Adrenal gland (tissue), 12 donors: ENCODE measurements around the gene TENT5A. TPM values are rescaled to one million over a fixed set of nuclear protein-coding genes. Genes with fewer than 3 reads are reported as not detected.
"Not testable (repeated sequence)": the region's sequence is repeated elsewhere in the genome, so short reads cannot be mapped to it uniquely, and the experiment has no call there.

Experiments used
- DNase-seq, 7 donors: peaks; one replicate each; pipeline ENCODE4 v3.0.0-alpha.2; 2019 to 2020
- H3K27ac ChIP-seq, 5 donors: fragments of 200-600 bp; sonication (generic) in 4 of 5; 1 replicate in 3 of 5; 2 replicates in 2 of 5; pipeline versions ENCODE4 v1.5.1 to v1.8.0; 2016 to 2020; ENCODE audit warnings: mild to moderate bottlenecking in 1 of 5
- H3K27me3 ChIP-seq: fragments of 200-600 bp; 2 replicates; pipeline ENCODE4 v1.8.0; 2021
- H3K36me3 ChIP-seq, 2 donors: fragments of 200-600 bp; replicated peaks in 1 of 2; 1 replicate in 1 of 2; 2 replicates in 1 of 2; pipeline versions ENCODE4 v1.5.1 to v1.8.0; 2018 to 2022
- H3K4me1 ChIP-seq, 2 donors: fragments of 200-600 bp; replicated peaks in 1 of 2; 1 replicate in 1 of 2; 2 replicates in 1 of 2; pipeline versions ENCODE4 v1.5.1 to v1.8.0; 2018 to 2021
- H3K4me3 ChIP-seq, 4 donors: fragments of 200-600 bp; sonication (generic) in 3 of 4; one replicate each; pipeline ENCODE4 v1.5.1; 2016 to 2018
- H3K9me3 ChIP-seq, 3 donors: fragments of 200-600 bp; sonication (generic) in 1 of 3; replicated peaks in 1 of 3; 1 replicate in 2 of 3; 2 replicates in 1 of 3; pipeline versions ENCODE4 v1.5.1 to v1.8.0; 2016 to 2021
- POLR2A ChIP-seq, 2 donors: fragments of 450-650 bp; IDR thresholded peaks; one replicate each; pipeline ENCODE4 v1.6.1; 2017; ENCODE audit warnings: antibody characterized with exemption in 2 of 2, mild to moderate bottlenecking in 2 of 2, moderate library complexity in 1 of 2
- WGBS, 4 donors: extraction: QIAGEN DNeasy Blood & Tissue Kit in 2 of 4; methylation state at CpG; one replicate each; pipeline versions ENCODE4 v1.1.5 to v1.1.7; 2013 to 2017; 5-methylcytosine and 5-hydroxymethylcytosine counted together
- intact Hi-C, 2 donors: fragments of 100-400 bp; cut with DNase I; formaldehyde crosslinking; loops; one replicate each; pipeline versions ENCODE4 v1.14.1 to v1.15.0; 2022 to 2023
- polyA plus RNA-seq, 3 donors: library from polyadenylated mRNA; stranded (reverse); fragments of 200-250 nt in 2 of 3; fragments of 350-450 nt in 1 of 3; fragmentation: Illumina TruSeq in 1 of 3; extraction: RNeasy Lipid Tissue Mini Kit (QIAGEN cat#74804) in 1 of 3; gene quantifications; one replicate each; pipeline ENCODE4 v1.2.3, GENCODE V29; 2013 to 2014
- total RNA-seq, 9 donors: library from RNA; depleted of rRNA in 4 of 9; stranded (reverse); fragments of >200 nt in 4 of 9; fragments of 120-200 nt in 1 of 9; fragmentation: NEBNext Ultra II Directional in 1 of 9; extraction: Animal tissue kit (Norgen Biotek cat#: 25700) in 1 of 9; gene quantifications; one replicate each; pipeline versions ENCODE4 v1.1.0 to v1.2.4, GENCODE V29; 2013 to 2023
- TF ChIP-seq, protein P1 (sequence below), 6 experiments: fragments of 450-650 bp in 4 of 6; fragments of 200-600 bp in 2 of 6; sonication (generic) in 1 of 6; IDR thresholded peaks; 1 replicate in 5 of 6; 2 replicates in 1 of 6; pipeline versions ENCODE4 v1.5.1 to v1.8.0; 2016 to 2021; ENCODE audit warnings: antibody characterized with exemption in 6 of 6, mild to moderate bottlenecking in 2 of 6, moderate library complexity in 1 of 6
- donor health status: healthy with polysubstance abuse.
- donor health status: Bipolar disorder and iron deficiency.
- donor health status: DM: yes; HTN: yes; CAD: no.
- donor health status: DM: no; HTN: no; CAD: no.
- donor health status: DM: no; HTN: no; CAD: no.
- donor health status: DM: yes; HTN: yes; CAD: no.

The TENT5A gene
- total and polyA plus RNA-seq, 12 donors, result 4.4 to 24.6 (median 15.4) TPM

DNA sequence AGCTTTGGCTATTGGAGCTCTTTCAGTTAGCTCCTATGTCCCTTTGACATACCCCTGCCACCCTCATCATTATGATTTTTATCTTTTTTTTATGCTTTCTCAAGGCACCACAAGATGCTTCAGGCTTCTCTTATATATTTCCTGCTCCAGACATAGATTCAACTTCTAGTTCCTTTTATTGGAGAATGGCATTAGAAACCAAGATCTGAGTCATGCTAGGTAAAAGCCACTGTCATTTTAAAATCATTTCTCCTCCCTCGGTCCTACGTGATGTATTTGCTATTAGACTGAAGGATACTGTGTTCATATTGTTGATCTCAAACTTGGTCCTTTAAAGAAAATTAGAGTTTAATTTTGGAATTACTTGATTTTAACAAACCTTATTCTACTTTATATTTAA lies 8.3 kb downstream of the TENT5A start:
- WGBS, 4 donors, result 47 to 64% (median 51%) methylated on average over 2 of the region's 2 CpGs
- intact Hi-C loops, result no loop called here
- H3K4me1 ChIP-seq, result peaks cover 0 to 20% of the 10 kb centered on the region in 2 donors
- no peaks in the 10 kb centered on the region for H3K36me3 ChIP-seq
- DNase-seq, result no peak
- no peak overlapping the region for H3K27ac ChIP-seq
- no peak overlapping the region for H3K4me3 ChIP-seq
- TF ChIP-seq, protein P1, sequence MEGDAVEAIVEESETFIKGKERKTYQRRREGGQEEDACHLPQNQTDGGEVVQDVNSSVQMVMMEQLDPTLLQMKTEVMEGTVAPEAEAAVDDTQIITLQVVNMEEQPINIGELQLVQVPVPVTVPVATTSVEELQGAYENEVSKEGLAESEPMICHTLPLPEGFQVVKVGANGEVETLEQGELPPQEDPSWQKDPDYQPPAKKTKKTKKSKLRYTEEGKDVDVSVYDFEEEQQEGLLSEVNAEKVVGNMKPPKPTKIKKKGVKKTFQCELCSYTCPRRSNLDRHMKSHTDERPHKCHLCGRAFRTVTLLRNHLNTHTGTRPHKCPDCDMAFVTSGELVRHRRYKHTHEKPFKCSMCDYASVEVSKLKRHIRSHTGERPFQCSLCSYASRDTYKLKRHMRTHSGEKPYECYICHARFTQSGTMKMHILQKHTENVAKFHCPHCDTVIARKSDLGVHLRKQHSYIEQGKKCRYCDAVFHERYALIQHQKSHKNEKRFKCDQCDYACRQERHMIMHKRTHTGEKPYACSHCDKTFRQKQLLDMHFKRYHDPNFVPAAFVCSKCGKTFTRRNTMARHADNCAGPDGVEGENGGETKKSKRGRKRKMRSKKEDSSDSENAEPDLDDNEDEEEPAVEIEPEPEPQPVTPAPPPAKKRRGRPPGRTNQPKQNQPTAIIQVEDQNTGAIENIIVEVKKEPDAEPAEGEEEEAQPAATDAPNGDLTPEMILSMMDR (IDR thresholded peaks at IDR 0.05), result no peak
- TF ChIP-seq POLR2A (IDR thresholded peaks at IDR 0.05), result no peak
- H3K27me3 ChIP-seq, result no peaks in the 10 kb centered on the region
- H3K9me3 ChIP-seq, result no peaks in the 10 kb centered on the region

DNA sequence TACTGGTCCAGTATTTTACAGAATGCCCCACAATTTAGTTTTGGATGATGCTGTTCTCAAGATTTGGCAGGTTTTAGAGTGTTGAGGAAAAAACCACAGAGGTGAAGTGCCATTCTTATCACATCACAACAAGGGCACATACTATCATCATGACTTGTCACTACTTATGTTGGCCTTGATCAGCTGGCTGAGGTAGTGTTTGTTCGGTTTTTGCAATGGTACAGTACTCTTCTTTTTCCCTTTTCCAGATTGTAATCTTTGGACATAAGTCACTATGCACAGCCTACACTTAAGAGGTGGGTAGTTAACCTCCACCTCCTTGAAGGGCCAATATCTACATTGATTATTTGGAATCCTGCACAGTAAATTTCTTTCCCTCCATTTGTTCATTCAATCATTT lies 8.8 kb downstream of the TENT5A start:
- no peak overlapping the region for H3K27ac ChIP-seq
- no peak for DNase-seq
- peaks cover 0 to 15% of the 10 kb centered on the region in 2 donors for H3K4me1 ChIP-seq
- H3K4me3 ChIP-seq, result no peak overlapping the region
- 35 to 40% (median 36%) methylated on average over 1 of the region's 1 CpG for WGBS, 4 donors
- no peaks in the 10 kb centered on the region for H3K36me3 ChIP-seq
- intact Hi-C loops, result no loop called here
- no peaks in the 10 kb centered on the region for H3K27me3 ChIP-seq
- TF ChIP-seq, protein P1 (IDR thresholded peaks at IDR 0.05), result no peak
- no peak for TF ChIP-seq POLR2A (IDR thresholded peaks at IDR 0.05)
- no peaks in the 10 kb centered on the region for H3K9me3 ChIP-seq

DNA sequence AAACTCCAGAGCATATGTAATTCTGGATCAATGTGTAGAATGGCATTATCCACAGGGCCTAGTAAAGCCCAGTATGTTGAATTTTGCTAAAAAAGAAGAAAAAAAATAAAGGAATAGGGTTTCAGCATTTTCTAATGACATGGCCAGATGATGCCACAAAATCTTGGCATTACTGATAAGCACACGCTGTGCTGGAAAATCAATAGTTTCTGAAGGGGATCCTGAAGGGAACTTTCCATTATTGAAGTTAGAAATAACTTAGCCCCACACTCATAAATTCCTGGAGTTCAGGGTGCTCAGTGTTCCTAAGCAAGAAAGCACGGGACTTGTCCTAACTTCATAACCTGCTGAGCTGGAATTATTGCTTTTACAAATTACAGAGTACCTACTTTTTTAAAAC lies 10.8 kb downstream of the TENT5A start:
- intact Hi-C loops, result no loop called here
- Histone ChIP-seq H3K4me3 (no peak overlapping the region), H3K4me1 (no peaks in the 10 kb centered on the region), H3K9me3 (no peaks in the 10 kb centered on the region), H3K27me3 (no peaks in the 10 kb centered on the region), H3K27ac (no peak overlapping the region), H3K36me3 (no peaks in the 10 kb centered on the region)
- TF ChIP-seq, protein P1 (IDR thresholded peaks at IDR 0.05), result no peak
- no peak for TF ChIP-seq POLR2A (IDR thresholded peaks at IDR 0.05)
- DNase-seq, result no peak
- 72 to 92% (median 90%) methylated on average over 2 of the region's 2 CpGs for WGBS, 4 donors

DNA sequence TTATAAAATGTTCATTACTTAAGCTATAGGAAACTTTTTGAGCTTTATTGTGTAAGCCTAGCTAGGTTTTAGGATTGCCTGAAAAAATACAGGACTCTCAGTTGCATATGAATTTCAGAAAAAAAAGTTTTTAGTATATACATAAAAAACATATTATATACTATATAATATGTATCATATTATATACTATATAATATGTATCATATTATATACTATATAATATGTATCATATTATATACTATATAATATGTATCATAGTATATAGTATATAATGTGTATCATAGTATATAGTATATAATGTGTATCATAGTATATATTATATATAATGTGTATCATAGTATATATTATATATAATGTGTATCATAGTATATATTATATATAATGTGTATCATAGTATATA lies 11.9 kb downstream of the TENT5A start:
- H3K4me3 ChIP-seq, intact Hi-C loops, H3K36me3 ChIP-seq, H3K27ac ChIP-seq, DNase-seq, H3K9me3 ChIP-seq, H3K27me3 ChIP-seq, H3K4me1 ChIP-seq: not testable (repeated sequence)

DNA sequence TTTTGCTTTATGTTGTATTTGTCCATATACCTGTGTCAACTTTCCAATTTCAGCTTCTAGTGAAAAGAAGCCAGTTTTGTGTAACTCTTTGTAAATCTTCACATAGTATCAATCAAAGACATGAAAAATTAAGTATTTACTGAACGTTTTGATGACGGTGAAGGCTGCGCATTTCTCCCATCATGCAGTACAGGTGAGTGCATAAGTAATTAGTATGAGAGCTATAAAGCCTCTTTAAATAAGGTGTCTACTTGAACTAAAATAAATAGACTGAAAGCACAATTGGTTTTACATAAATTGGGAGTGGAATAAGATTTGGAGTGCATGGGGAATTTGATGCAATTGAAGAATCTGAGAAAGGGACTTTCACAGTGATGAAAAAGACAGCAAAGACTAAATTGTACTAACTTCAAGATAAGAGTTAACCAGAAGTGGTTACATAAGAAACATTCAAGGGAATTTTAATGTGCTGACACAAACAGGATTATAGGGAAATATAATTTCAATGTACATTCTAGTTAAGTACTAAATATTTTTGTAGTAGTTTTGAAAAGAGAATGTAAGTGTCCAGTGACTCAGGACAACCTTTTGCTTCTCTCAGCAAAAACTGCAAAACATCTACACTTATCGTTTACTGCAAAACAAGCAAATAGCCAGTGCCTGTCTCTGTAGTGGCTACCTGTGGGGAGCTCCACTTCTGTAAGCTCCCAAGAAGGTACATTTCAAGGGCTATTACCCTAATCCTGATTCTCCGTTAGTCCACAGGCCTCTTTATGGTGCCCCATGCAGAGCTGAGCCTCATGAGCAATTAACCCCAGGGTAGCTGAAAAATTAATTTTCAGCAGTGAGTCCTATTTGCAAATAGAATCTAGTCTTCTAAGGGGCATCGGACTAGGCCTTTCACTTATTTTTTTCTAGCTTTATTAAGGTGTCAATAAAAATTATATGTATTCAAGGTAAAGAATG lies 13.0 kb downstream of the TENT5A start:
- WGBS, 4 donors, result 91 to 96% (median 93%) methylated on average over 6 of the region's 6 CpGs
- Histone ChIP-seq H3K4me3 (no peak overlapping the region), H3K36me3 (no peaks in the 10 kb centered on the region), H3K27ac (no peak overlapping the region), H3K4me1 (no peaks in the 10 kb centered on the region), H3K9me3 (no peaks in the 10 kb centered on the region), H3K27me3 (no peaks in the 10 kb centered on the region)
- TF ChIP-seq POLR2A (IDR thresholded peaks at IDR 0.05), result no peak
- TF ChIP-seq, protein P1 (IDR thresholded peaks at IDR 0.05), result no peak
- no peak for DNase-seq
- intact Hi-C loops, result no loop called here
